ENCODE measurements around the gene GUK1. TPM values are rescaled to one million over a fixed set of nuclear protein-coding genes. Genes with fewer than 3 reads are reported as not detected.

GUK1 gene
- total and polyA plus RNA-seq, 2 of the 4 experiments (the other 2 are of a cell fraction), result 465 to 548 TPM

GRCh38 chr1:228145463-228146416 lies 5.7 kb downstream of the GUK1 start:
- no peak for ATAC-seq (ENCODE audit: low read depth)
- Histone ChIP-seq H3K9me1 (ENCODE audit: insufficient read depth, low read length) (peaks cover 24% of the 10 kb centered on the region), H2BK5ac (ENCODE audit: low read depth, low read length, poor library complexity, severe bottlenecking) (no peak overlapping the region), H4K20me1 (ENCODE audit: insufficient read depth, low read length) (peaks cover 65% of the 10 kb centered on the region), H3K79me1 (ENCODE audit: low read depth in 1 of 2, low read length in 2 of 2) (peaks cover 9 to 75% of the 10 kb centered on the region in 2 experiments), H4K5ac (ENCODE audit: low read depth, low read length) (no peak overlapping the region), H3K36me3 (ENCODE audit: control insufficient read depth, insufficient read depth, low read length) (peaks cover 15% of the 10 kb centered on the region), H4K8ac (ENCODE audit: low read depth in 2 of 2, low read length in 2 of 2) (no peak overlapping the region), H3K18ac (ENCODE audit: low read depth, low read length) (no peak overlapping the region), H2BK120ac (ENCODE audit: low read depth, low read length) (no peak overlapping the region), H3K4me1 (ENCODE audit: control insufficient read depth, insufficient read depth, low read length) (peaks cover 33% of the 10 kb centered on the region), H2AK9ac (replicated peaks; ENCODE audit: low read depth, low read length, poor library complexity) (no peak overlapping the region), H3K14ac (replicated peaks; ENCODE audit: low read depth, low read length) (no peak overlapping the region), H3K4me3 (ENCODE audit: insufficient read depth, low read depth, low read length) (no peak overlapping the region), H2BK15ac (ENCODE audit: low read depth, low read length) (no peak overlapping the region), H2AK5ac (ENCODE audit: low read depth, low read length) (no peak overlapping the region), H3K23ac (ENCODE audit: low read depth, low read length) (no peak overlapping the region), H3K9me3 (ENCODE audit: control insufficient read depth, insufficient read depth, low read length) (no peaks in the 10 kb centered on the region), H3K56ac (ENCODE audit: extremely low read depth, insufficient read depth, low read length) (no peak overlapping the region), H3K27me3 (ENCODE audit: control insufficient read depth, insufficient read depth, low read length) (no peaks in the 10 kb centered on the region), H3K9ac (ENCODE audit: low read depth, low read length) (no peak overlapping the region), H3K27ac (ENCODE audit: insufficient read depth, low read length) (no peak overlapping the region), H4K91ac (ENCODE audit: insufficient read depth, low read depth, low read length) (no peak overlapping the region), H2AFZ (replicated peaks; ENCODE audit: low read length, poor library complexity) (no peak overlapping the region), H2BK20ac (ENCODE audit: low read depth, low read length) (no peak overlapping the region), H3K4ac (ENCODE audit: low read depth, low read length) (no peak overlapping the region), H3K4me2 (ENCODE audit: low read depth, low read length) (no peak overlapping the region)
- 89% methylated on average over 7 of the region's 31 CpGs; no CpG with 5 or more reads in 1 of the 2 experiments for WGBS, 2 experiments (ENCODE audit: extremely low coverage in 2 of 2, insufficient read length in 1 of 2)
- intact Hi-C loops (cut with micrococcal nuclease), result no loop called here
- DNase-seq, result no peak
- ChIA-PET CTCF (no interaction called here), POLR2A (ENCODE audit: unreplicated experiment) (no interaction called here)
- in situ Hi-C loops (cut with MboI; ENCODE audit: low sequenced_read_pairs), result no loop called here
- dilution Hi-C loops (cut with HindIII; ENCODE audit: low sequenced_read_pairs, unreplicated experiment), result no loop called here
- no TSS peak for BruUV-seq (replicated peaks)
- TF ChIP-seq CTCF (conservative IDR thresholded peaks at IDR 0.05; ENCODE audit: low read depth, low read length), result no peak
- no peak for TF ChIP-seq RCOR1 (IDR thresholded peaks at IDR 0.05; ENCODE audit: insufficient replicate concordance, low read length)
- no peak for TF ChIP-seq CHD1 (IDR thresholded peaks at IDR 0.05; ENCODE audit: low read depth, low read length)
- TF ChIP-seq SMC3 (IDR thresholded peaks at IDR 0.05; ENCODE audit: low read depth, low read length), result no peak
- TF ChIP-seq RAD21 (IDR thresholded peaks at IDR 0.05; ENCODE audit: low read length), result no peak
- no peak for TF ChIP-seq NFE2L2 (IDR thresholded peaks at IDR 0.05; ENCODE audit: low read depth, low read length)
- TF ChIP-seq ELK1 (IDR thresholded peaks at IDR 0.05; ENCODE audit: borderline replicate concordance, low read depth, low read length), result no peak
- TF ChIP-seq FOS (IDR thresholded peaks at IDR 0.05; ENCODE audit: low read depth, low read length), result no peak
- TF ChIP-seq BHLHE40 (IDR thresholded peaks at IDR 0.05; ENCODE audit: low read depth, low read length), result no peak
- no peak for TF ChIP-seq USF2 (IDR thresholded peaks at IDR 0.05; ENCODE audit: low read depth, low read length)
- no peak for TF ChIP-seq MAZ (IDR thresholded peaks at IDR 0.05; ENCODE audit: borderline replicate concordance, low read depth, low read length)
- no peak for TF ChIP-seq MAFK (IDR thresholded peaks at IDR 0.05; ENCODE audit: low read depth, low read length)
- no peak for TF ChIP-seq POLR2A (IDR thresholded peaks at IDR 0.05; ENCODE audit: low read depth, low read length)
- TF ChIP-seq MXI1 (IDR thresholded peaks at IDR 0.05; ENCODE audit: borderline replicate concordance, low read depth, low read length), result no peak
- no peak for TF ChIP-seq RFX5 (IDR thresholded peaks at IDR 0.05; ENCODE audit: low read depth, low read length)
